ENCODE measurements around the gene ZNF764. TPM values are rescaled to one million over a fixed set of nuclear protein-coding genes. Genes with fewer than 3 reads are reported as not detected.
"Not testable (repeated sequence)": the region's sequence is repeated elsewhere in the genome, so short reads cannot be mapped to it uniquely, and the experiment has no call there.

The ZNF764 gene
- total RNA-seq, 2 experiments from 2014 or later, result 9.7 to 10.4 TPM

DNA sequence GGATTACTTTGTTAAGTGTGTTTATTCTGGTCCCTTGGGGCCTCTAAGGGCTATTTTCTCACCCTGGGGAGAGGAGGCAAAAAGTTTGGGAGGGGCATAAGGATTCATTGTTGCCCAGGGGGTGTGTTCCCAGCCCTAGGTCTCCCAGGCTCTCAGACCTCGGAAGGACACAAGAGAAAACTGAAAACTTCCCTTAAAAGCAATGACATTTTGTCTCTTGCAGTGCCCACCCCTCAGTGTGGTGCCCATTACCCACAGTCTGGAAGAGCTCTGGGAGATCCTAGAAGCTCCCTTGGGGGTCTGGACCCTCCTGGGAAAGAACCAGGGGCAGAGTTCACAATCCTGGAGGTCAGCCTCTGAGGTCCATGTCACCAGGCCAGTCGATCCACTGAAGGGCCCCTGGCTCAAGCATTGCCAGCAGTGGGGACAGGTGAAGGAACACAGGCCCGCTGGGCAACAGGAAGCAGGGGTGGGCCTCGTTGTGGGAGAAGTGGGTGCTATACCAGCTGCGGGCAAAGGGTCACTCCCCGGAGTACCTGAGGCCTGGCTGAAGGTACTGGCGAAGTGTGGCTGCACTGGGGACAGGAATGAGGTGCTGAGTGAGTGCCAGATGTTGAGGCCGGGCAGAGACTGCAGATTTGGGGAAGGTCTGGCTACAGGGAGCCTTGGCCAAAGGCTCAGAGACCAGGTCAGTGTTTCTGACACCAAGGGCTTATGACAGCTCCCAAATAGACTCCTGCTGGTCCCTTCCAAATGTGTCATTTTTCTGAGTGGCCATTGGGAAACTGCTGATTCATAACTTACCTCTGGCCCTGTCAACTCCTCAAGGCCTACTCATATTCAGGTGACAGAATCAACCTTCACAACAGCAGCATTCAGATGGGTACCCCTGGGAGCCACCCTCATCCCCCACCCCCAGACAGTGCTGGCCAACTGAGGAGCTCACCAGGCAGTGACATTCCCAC lies 18.9 kb downstream of the ZNF764 start:
- Mint-ChIP-seq H3K27ac (no peak overlapping the region), H3K4me1 (ENCODE audit: low read depth) (peaks cover 21% of the 10 kb centered on the region), H3K36me3 (ENCODE audit: low read depth) (peaks cover 33% of the 10 kb centered on the region), H3K4me3 (no peak overlapping the region), H3K27me3 (no peaks in the 10 kb centered on the region), H3K9me3 (no peaks in the 10 kb centered on the region)
- POLR2A ChIA-PET, result interaction anchor here (0.6 to 1.2 kb wide), 4 partner anchors 13 to 95 kb away, joined by 3 read pairs; no protein-coding TSS in a partner anchor
- DNase-seq, result no peak
- CTCF ChIA-PET, result interaction anchor here (1.2 kb wide), 1 partner anchor 109 kb away, joined by 4 read pairs; the partner anchor contains the start of gene DCTPP1
- no peak for TF ChIP-seq CTCF (IDR thresholded peaks at IDR 0.05)
- no peak for ATAC-seq
- intact Hi-C loops (cut with micrococcal nuclease), result no loop called here

GRCh38 chr16:30536391-30537024 lies 21.7 kb downstream of the ZNF764 start:
- POLR2A ChIA-PET, result interaction anchor here (0.7 to 4.7 kb wide), 24 partner anchors 8 to 129 kb away, joined by 3 to 42 read pairs (median 8); partner anchors contain the start of genes ZNF688, ZNF689, ZNF764 and ZNF771
- intact Hi-C loops (cut with micrococcal nuclease); DNase-seq; ATAC-seq; H3K9me3 Mint-ChIP-seq; H3K27me3 Mint-ChIP-seq: not testable (repeated sequence)
- Mint-ChIP-seq H3K36me3 (ENCODE audit: low read depth) (peaks cover 38% of the 10 kb centered on the region), H3K27ac (peak overlapping the region; percentile 99), H3K4me3 (peak overlapping the region; percentile 86), H3K4me1 (ENCODE audit: low read depth) (peaks cover 26% of the 10 kb centered on the region)
- CTCF ChIA-PET, result interaction anchor here (0.6 to 4.3 kb wide), 20 partner anchors 9 to 160 kb away, joined by 3 to 39 read pairs (median 10); partner anchors contain the start of genes DCTPP1, ZNF688, ZNF764 and ZNF785

DNA sequence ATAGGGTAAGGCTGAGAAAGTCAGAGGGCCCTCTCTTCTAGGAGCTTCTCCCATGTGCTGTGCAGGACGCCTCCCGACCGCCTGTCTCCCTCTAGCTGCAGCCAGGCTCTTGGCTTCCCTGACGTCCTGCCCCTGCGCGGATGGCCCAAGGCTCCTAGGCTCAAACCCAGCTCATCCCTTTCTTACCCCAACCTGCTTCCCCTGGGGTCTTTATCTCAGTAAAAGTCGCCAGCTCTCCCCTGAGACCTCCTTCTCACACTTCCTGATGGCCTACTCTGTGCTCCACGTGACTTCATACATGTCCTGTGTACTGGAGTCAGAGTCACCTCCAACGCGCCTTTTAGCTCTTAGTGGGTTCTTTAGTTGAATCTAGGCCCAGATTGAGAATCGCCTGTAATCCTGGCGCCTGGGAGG lies 22.4 kb downstream of the ZNF764 start:
- TF ChIP-seq CTCF (IDR thresholded peaks at IDR 0.05), result no peak
- Mint-ChIP-seq H3K9me3 (no peaks in the 10 kb centered on the region), H3K27ac (peak overlapping the region; percentile 99), H3K36me3 (ENCODE audit: low read depth) (peaks cover 44% of the 10 kb centered on the region), H3K4me1 (ENCODE audit: low read depth) (peaks cover 32% of the 10 kb centered on the region), H3K27me3 (no peaks in the 10 kb centered on the region), H3K4me3 (peak overlapping the region; percentile 86)
- ATAC-seq, result peak; percentile 71
- intact Hi-C loops (cut with micrococcal nuclease), result loop anchor here (1.0 kb wide), 1 partner anchor 23 kb away; the partner anchor contains the start of gene ZNF764
- peak; percentile 82 for DNase-seq
- ChIA-PET POLR2A (interaction anchor here (0.7 to 4.7 kb wide), 40 partner anchors 9 to 352 kb away, joined by 3 to 42 read pairs (median 5); partner anchors contain the start of genes CORO1A, DCTPP1, ITGAL and SEPHS2), CTCF (interaction anchor here (0.6 to 4.3 kb wide), 28 partner anchors 8 to 164 kb away, joined by 3 to 39 read pairs (median 6); partner anchors contain the start of genes DCTPP1, FBRS, PRR14 and ZNF688)

GRCh38 chr16:30535106-30535776 lies 22.9 kb downstream of the ZNF764 start:
- Mint-ChIP-seq H3K27me3 (no peaks in the 10 kb centered on the region), H3K4me1 (ENCODE audit: low read depth) (peaks cover 37% of the 10 kb centered on the region), H3K27ac (peak overlapping the region; percentile 99), H3K9me3 (no peaks in the 10 kb centered on the region), H3K4me3 (peak overlapping the region; percentile 86), H3K36me3 (ENCODE audit: low read depth) (peaks cover 44% of the 10 kb centered on the region)
- TF ChIP-seq CTCF (IDR thresholded peaks at IDR 0.05), result no peak
- intact Hi-C loops (cut with micrococcal nuclease), result loop anchor here (1.0 kb wide), 1 partner anchor 23 kb away; the partner anchor contains the start of gene ZNF764
- POLR2A ChIA-PET, result interaction anchor here (0.6 to 4.7 kb wide), 42 partner anchors 8 to 352 kb away, joined by 3 to 42 read pairs (median 4); partner anchors contain the start of genes CORO1A, DCTPP1, ITGAL and SEPHS2
- CTCF ChIA-PET, result interaction anchor here (0.9 to 4.3 kb wide), 29 partner anchors 8 to 164 kb away, joined by 3 to 39 read pairs (median 6); partner anchors contain the start of genes DCTPP1, FBRS, PRR14 and ZNF688
- DNase-seq (peak; percentile 57), ATAC-seq (peak; percentile 17)
